ENCODE results near the gene SLC24A3.

SLC24A3 gene

GRCh38 chr20:19301142-19301541 lies 88.7 kb downstream of the SLC24A3 start:
- DNase-seq (ENCODE audit: low read depth in 2 of 2, low spot score in 1 of 2), result no peak

GRCh38 chr20:19301843-19302242 lies 89.4 kb downstream of the SLC24A3 start:
- DNase-seq (ENCODE audit: low read depth in 2 of 2, low spot score in 1 of 2), result no peak

GRCh38 chr20:19302714-19303113 lies 90.3 kb downstream of the SLC24A3 start:
- no peak for DNase-seq (ENCODE audit: low read depth in 2 of 2, low spot score in 1 of 2)

GRCh38 chr20:19304389-19304788 lies 91.9 kb downstream of the SLC24A3 start:
- no peak for DNase-seq (ENCODE audit: low read depth in 2 of 2, low spot score in 1 of 2)

- no peak for DNase-seq (ENCODE audit: low read depth in 2 of 2, low spot score in 1 of 2)
Observed at GRCh38 chr20:19304886-19305415, 92.5 kb downstream of the SLC24A3 start.

GRCh38 chr20:19308146-19308545 lies 95.7 kb downstream of the SLC24A3 start:
- DNase-seq (ENCODE audit: low read depth in 2 of 2, low spot score in 1 of 2), result no peak

GRCh38 chr20:19310541-19310940 lies 98.1 kb downstream of the SLC24A3 start:
- DNase-seq (ENCODE audit: low read depth in 2 of 2, low spot score in 1 of 2), result no peak

GRCh38 chr20:19313342-19314069 lies 101.1 kb downstream of the SLC24A3 start:
- no peak for DNase-seq (ENCODE audit: low read depth in 2 of 2, low spot score in 1 of 2)

- no peak for DNase-seq (ENCODE audit: low read depth in 2 of 2, low spot score in 1 of 2)
Observed at GRCh38 chr20:19314621-19315020, 102.2 kb downstream of the SLC24A3 start.

GRCh38 chr20:19317237-19318069 lies 105.0 kb downstream of the SLC24A3 start:
- no peak for DNase-seq (ENCODE audit: low read depth in 2 of 2, low spot score in 1 of 2)

- no peak for DNase-seq (ENCODE audit: low read depth in 2 of 2, low spot score in 1 of 2)
Observed at GRCh38 chr20:19318610-19319009, 106.2 kb downstream of the SLC24A3 start.

GRCh38 chr20:19320005-19320404 lies 107.6 kb downstream of the SLC24A3 start:
- no peak for DNase-seq (ENCODE audit: low read depth in 2 of 2, low spot score in 1 of 2)

GRCh38 chr20:19321176-19321575 lies 108.7 kb downstream of the SLC24A3 start:
- no peak for DNase-seq (ENCODE audit: low read depth in 2 of 2, low spot score in 1 of 2)

GRCh38 chr20:19322061-19322985 lies 109.9 kb downstream of the SLC24A3 start:
- no peak for DNase-seq (ENCODE audit: low read depth in 2 of 2, low spot score in 1 of 2)

GRCh38 chr20:19327401-19327800 lies 115.0 kb downstream of the SLC24A3 start:
- DNase-seq (ENCODE audit: low read depth in 2 of 2, low spot score in 1 of 2), result no peak

GRCh38 chr20:19328676-19329075 lies 116.2 kb downstream of the SLC24A3 start:
- DNase-seq (ENCODE audit: low read depth in 2 of 2, low spot score in 1 of 2), result no peak

GRCh38 chr20:19330038-19330437 lies 117.6 kb downstream of the SLC24A3 start:
- no peak for DNase-seq (ENCODE audit: low read depth in 2 of 2, low spot score in 1 of 2)

- no peak for DNase-seq (ENCODE audit: low read depth in 2 of 2, low spot score in 1 of 2)
Observed at GRCh38 chr20:19330731-19331130, 118.3 kb downstream of the SLC24A3 start.

GRCh38 chr20:19333563-19333962 lies 121.1 kb downstream of the SLC24A3 start:
- DNase-seq (ENCODE audit: low read depth in 2 of 2, low spot score in 1 of 2), result no peak

GRCh38 chr20:19335341-19335740 lies 122.9 kb downstream of the SLC24A3 start:
- DNase-seq (ENCODE audit: low read depth in 2 of 2, low spot score in 1 of 2), result no peak

GRCh38 chr20:19335916-19336315 lies 123.5 kb downstream of the SLC24A3 start:
- DNase-seq (ENCODE audit: low read depth in 2 of 2, low spot score in 1 of 2), result no peak
